ENCODE results near the gene MKRN3. TPM values are rescaled to one million over a fixed set of nuclear protein-coding genes. Genes with fewer than 3 reads are reported as not detected.

The MKRN3 gene
- total RNA-seq, 4 donors from 2014 or later, result 1.4 TPM; not detected in 3

DNA sequence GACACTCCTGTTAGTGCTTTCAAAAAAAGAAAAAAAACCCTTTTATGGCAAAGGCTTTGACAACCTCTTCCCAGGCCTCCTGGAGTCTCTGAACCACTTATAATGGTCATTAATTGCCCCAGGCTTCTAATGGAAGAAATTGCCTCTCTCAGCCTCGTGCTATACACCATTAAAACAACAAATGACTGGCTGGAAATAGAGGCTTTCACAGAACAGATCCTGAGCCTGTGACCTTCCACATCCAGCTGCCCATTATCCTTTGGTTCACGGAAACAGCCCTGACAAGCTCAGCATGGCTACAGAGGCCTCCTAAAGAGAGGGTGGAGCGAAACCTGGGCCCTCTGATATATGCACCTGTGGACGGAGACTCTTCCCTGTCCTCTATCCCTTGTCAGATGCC is 26.8 kb upstream of the MKRN3 start:
- ATAC-seq (ENCODE audit: low FRiP score) (no peak), DNase-seq (ENCODE audit: low spot score) (no peak)
- TF ChIP-seq, protein P1, sequence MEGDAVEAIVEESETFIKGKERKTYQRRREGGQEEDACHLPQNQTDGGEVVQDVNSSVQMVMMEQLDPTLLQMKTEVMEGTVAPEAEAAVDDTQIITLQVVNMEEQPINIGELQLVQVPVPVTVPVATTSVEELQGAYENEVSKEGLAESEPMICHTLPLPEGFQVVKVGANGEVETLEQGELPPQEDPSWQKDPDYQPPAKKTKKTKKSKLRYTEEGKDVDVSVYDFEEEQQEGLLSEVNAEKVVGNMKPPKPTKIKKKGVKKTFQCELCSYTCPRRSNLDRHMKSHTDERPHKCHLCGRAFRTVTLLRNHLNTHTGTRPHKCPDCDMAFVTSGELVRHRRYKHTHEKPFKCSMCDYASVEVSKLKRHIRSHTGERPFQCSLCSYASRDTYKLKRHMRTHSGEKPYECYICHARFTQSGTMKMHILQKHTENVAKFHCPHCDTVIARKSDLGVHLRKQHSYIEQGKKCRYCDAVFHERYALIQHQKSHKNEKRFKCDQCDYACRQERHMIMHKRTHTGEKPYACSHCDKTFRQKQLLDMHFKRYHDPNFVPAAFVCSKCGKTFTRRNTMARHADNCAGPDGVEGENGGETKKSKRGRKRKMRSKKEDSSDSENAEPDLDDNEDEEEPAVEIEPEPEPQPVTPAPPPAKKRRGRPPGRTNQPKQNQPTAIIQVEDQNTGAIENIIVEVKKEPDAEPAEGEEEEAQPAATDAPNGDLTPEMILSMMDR (IDR thresholded peaks at IDR 0.05), result no peak

- TF ChIP-seq, protein P1 (IDR thresholded peaks at IDR 0.05), result no peak
- ATAC-seq (ENCODE audit: low FRiP score), result no peak
- DNase-seq (ENCODE audit: low spot score), result no peak
Observed at GRCh38 chr15:23539892-23540291, 25.6 kb upstream of the MKRN3 start.

DNA sequence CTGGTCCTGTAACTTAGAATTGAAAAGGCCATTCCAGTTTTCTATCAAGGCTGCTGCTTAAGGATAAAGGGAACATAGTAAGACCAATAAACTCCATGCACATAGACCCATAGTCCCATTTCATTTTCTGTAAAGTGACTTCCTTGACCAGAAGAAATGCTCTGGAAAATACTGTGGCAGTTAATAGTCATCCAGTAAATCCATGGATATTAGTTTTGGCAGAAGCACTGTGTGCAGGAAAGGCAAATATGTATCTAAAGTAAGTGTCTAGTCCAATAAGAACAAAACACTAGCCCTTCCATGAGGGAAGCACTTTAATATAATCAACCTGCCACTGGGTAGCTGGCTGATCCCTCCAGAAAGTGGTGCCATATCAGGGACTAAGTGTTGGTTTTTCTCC is 19.3 kb upstream of the MKRN3 start:
- TF ChIP-seq, protein P1 (IDR thresholded peaks at IDR 0.05), result no peak
- DNase-seq (ENCODE audit: low spot score) (no peak), ATAC-seq (ENCODE audit: low FRiP score) (no peak)

DNA sequence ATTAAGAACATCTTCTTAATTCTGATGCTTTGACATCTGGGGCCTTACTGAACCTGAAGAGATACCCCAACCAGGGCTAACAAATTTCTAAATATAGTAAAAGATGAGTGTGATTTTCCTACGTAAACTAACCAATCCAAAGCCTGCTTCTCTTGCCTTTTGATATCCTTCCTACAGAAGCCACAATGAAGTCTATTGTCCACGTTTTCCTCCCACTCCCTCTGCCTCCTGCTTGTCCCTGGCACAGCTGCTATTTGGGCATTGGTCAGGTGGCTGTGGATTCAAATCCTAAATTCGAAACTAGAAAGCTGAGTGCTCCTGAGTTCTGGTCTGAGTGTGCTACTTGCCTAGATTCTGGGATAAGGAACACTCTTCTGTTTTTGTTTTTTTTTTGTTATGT is 17.4 kb upstream of the MKRN3 start:
- DNase-seq (ENCODE audit: low spot score) (no peak), ATAC-seq (ENCODE audit: low FRiP score) (no peak)
- TF ChIP-seq, protein P1 (IDR thresholded peaks at IDR 0.05), result no peak

GRCh38 chr15:23561914-23562313 is 3.6 kb upstream of the MKRN3 start:
- ATAC-seq (ENCODE audit: low FRiP score), result no peak
- DNase-seq (ENCODE audit: low spot score), result no peak
- TF ChIP-seq, protein P1 (IDR thresholded peaks at IDR 0.05), result no peak

GRCh38 chr15:23564821-23565394 is 566 bp upstream of the MKRN3 start:
- DNase-seq (ENCODE audit: low spot score) (no peak), ATAC-seq (ENCODE audit: low FRiP score) (no peak)
- TF ChIP-seq, protein P1 (IDR thresholded peaks at IDR 0.05), result no peak

- DNase-seq (ENCODE audit: low spot score), result no peak
- TF ChIP-seq, protein P1 (IDR thresholded peaks at IDR 0.05), result no peak
- no peak for ATAC-seq (ENCODE audit: low FRiP score)
Observed at GRCh38 chr15:23566071-23566554, 639 bp downstream of the MKRN3 start.
